Mesendoderm (in vitro differentiated cells): Measurements from ENCODE around the gene CASP9.
A peak's percentile ranks its signal among the peaks of the same experiment; 100 is the strongest.

ENCODE experiments used
- DNase-seq: peaks from one replicate; pipeline ENCODE4 v3.0.0; 2013
- H2AK5ac ChIP-seq: 2 replicates; pipeline ENCODE4 v1.6.1; 2013; ENCODE audit warnings: low read length, inconsistent platforms
- H2BK120ac ChIP-seq: 2 replicates; pipeline ENCODE4 v1.6.1; 2013; ENCODE audit warnings: low read depth, mild to moderate bottlenecking, low read length, moderate library complexity, mixed read lengths
- H2BK15ac ChIP-seq: replicated peaks from 2 replicates; pipeline ENCODE4 v1.6.1; 2013; ENCODE audit warnings: low read depth, mild to moderate bottlenecking, moderate library complexity
- H2BK5ac ChIP-seq: 2 replicates; pipeline ENCODE4 v1.6.1; 2013; ENCODE audit warnings: low read length, inconsistent platforms
- H3K18ac ChIP-seq: 2 replicates; pipeline ENCODE4 v1.6.1; 2013; ENCODE audit warnings: mild to moderate bottlenecking, low read length, mixed read lengths
- H3K23ac ChIP-seq: one replicate; pipeline ENCODE4 v1.6.1; 2013; ENCODE audit warnings: low read length
- H3K27ac ChIP-seq: 2 replicates; pipeline ENCODE4 v1.5.1; 2013; ENCODE audit warnings: low read depth, mild to moderate bottlenecking, inconsistent platforms, low read length, moderate library complexity
- H3K27me3 ChIP-seq: 2 replicates; pipeline ENCODE4 v1.6.1; 2013; ENCODE audit warnings: low read length, control low read depth, mild to moderate bottlenecking, inconsistent platforms; ENCODE audit not compliant: insufficient read depth, poor library complexity
- H3K36me3 ChIP-seq: 2 replicates; pipeline ENCODE4 v1.6.1; 2013; ENCODE audit warnings: low read length, inconsistent platforms; ENCODE audit not compliant: control insufficient read depth, insufficient read depth
- H3K4ac ChIP-seq: one replicate; pipeline ENCODE4 v1.6.1; 2013; ENCODE audit warnings: low read depth, mild to moderate bottlenecking, low read length, moderate library complexity
- H3K4me1 ChIP-seq: 2 replicates; pipeline ENCODE4 v1.6.1; 2013; ENCODE audit warnings: low read depth, low read length, inconsistent platforms; ENCODE audit not compliant: control insufficient read depth
- H3K4me2 ChIP-seq: 2 replicates; pipeline ENCODE4 v1.6.1; 2013; ENCODE audit warnings: low read length
- H3K4me3 ChIP-seq: 2 replicates; pipeline ENCODE4 v1.5.1; 2013; ENCODE audit warnings: mild to moderate bottlenecking, low read length
- H3K56ac ChIP-seq: one replicate; pipeline ENCODE4 v1.6.1; 2013; ENCODE audit warnings: low read length
- H3K79me1 ChIP-seq: 2 replicates; pipeline ENCODE4 v1.6.1; 2013; ENCODE audit warnings: low read length, inconsistent platforms
- H3K79me2 ChIP-seq: 2 replicates; pipeline ENCODE4 v1.6.1; 2013; ENCODE audit warnings: mild to moderate bottlenecking, low read length; ENCODE audit not compliant: control insufficient read depth, insufficient read depth
- H3K9ac ChIP-seq: 2 replicates; pipeline ENCODE4 v1.6.1; 2013; ENCODE audit warnings: low read length, inconsistent platforms
- H4K5ac ChIP-seq: one replicate; pipeline ENCODE4 v1.6.1; 2013; ENCODE audit warnings: low read length
- H4K8ac ChIP-seq: one replicate; pipeline ENCODE4 v1.6.1; 2013; ENCODE audit warnings: low read depth, mild to moderate bottlenecking, control low read depth, low read length, moderate library complexity
- WGBS: extraction: QIAGEN DNeasy Blood & Tissue Kit; methylation state at CpG from one replicate; pipeline ENCODE4 v1.1.7; 2013; ENCODE audit warnings: low lambda C conversion rate, missing lambda C conversion rate; ENCODE audit not compliant: insufficient coverage; ENCODE audit errors: extremely low coverage; 5-methylcytosine and 5-hydroxymethylcytosine counted together

Gene CASP9

DNA sequence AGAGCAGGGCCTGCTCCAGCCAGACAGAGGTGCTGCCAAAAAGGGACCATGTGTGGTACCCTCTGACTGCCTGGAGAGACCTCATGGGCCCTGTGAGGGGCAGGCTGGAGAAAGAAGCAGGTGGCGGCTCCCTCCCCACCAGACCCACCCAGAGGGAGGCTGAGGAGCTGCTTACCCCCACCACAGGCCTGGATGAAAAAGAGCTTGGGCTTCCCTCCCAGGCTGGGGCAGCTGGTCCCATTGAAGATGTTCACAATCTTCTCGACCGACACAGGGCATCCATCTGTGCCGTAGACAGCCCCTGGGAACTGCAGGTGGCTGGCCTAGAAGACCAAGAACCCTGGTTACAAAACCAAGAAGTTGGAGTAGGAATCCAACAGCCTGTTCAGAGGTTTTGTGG lies 19.6 kb downstream of the CASP9 start:
- Histone ChIP-seq H3K4ac (no peak overlapping the region), H2BK15ac (no peak overlapping the region), H3K4me1 (peaks cover 4% of the 10 kb centered on the region), H4K8ac (no peak overlapping the region), H3K27ac (no peak overlapping the region), H3K27me3 (no peaks in the 10 kb centered on the region), H3K79me1 (no peaks in the 10 kb centered on the region), H3K23ac (no peak overlapping the region), H2BK5ac (no peak overlapping the region), H3K9ac (no peak overlapping the region), H3K36me3 (no peaks in the 10 kb centered on the region), H3K4me3 (no peak overlapping the region), H4K5ac (no peak overlapping the region), H3K56ac (no peak overlapping the region), H3K18ac (no peak overlapping the region), H2AK5ac (no peak overlapping the region), H3K4me2 (no peak overlapping the region), H3K79me2 (no peaks in the 10 kb centered on the region), H2BK120ac (no peak overlapping the region)
- no CpG with 5 or more reads among the region's 4 CpGs for WGBS
- DNase-seq: no peak

DNA sequence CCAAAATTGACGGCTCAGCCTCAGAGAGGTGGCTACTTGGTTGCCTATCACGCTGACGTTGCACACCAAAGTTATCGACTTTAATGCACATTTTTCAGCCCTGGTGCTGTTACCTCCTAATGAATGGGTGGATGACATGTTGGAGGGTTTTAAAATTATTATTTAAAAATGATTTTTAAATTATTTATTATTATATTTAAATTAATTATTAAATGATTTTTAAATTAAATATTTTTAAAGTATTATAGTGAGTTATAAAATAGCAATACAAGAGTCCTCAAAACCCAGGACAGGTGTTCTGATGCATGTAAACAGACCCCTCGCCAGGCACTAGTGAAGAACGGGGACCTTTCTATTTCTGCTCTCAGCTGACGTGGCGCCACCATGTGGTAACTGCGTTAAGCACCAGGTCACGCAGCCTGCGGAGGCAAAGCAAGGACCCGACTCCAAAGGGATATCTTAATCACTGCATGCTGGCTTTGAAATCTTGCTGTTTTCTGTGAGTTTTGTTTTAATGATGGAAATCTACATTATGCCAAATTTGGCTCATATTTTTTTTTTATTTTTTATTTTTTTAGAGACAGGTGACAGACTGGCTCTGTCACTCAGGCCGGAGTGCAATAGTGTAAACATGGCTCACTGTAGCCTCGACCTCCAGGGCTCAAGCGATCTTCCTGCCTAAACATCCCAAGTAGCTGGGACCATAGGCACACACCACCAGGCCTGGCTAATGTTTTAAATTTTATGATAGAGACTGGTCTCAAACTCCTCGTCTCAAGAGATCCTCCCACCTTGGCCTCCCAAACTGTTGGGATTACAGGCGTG lies 22.6 kb downstream of the CASP9 start:
- Histone ChIP-seq H4K5ac (no peak overlapping the region), H3K4ac (no peak overlapping the region), H3K18ac (no peak overlapping the region), H3K27me3 (no peaks in the 10 kb centered on the region), H4K8ac (no peak overlapping the region), H3K9ac (no peak overlapping the region), H3K79me2 (no peaks in the 10 kb centered on the region), H3K56ac (no peak overlapping the region), H2BK120ac (no peak overlapping the region), H3K79me1 (no peaks in the 10 kb centered on the region), H3K4me3 (no peak overlapping the region), H3K4me2 (no peak overlapping the region), H2BK15ac (no peak overlapping the region), H3K4me1 (no peaks in the 10 kb centered on the region), H3K36me3 (no peaks in the 10 kb centered on the region), H3K23ac (no peak overlapping the region), H2AK5ac (no peak overlapping the region), H2BK5ac (no peak overlapping the region), H3K27ac (no peak overlapping the region)
- DNase-seq: peak; percentile 73
- WGBS: no CpG with 5 or more reads among the region's 17 CpGs

DNA sequence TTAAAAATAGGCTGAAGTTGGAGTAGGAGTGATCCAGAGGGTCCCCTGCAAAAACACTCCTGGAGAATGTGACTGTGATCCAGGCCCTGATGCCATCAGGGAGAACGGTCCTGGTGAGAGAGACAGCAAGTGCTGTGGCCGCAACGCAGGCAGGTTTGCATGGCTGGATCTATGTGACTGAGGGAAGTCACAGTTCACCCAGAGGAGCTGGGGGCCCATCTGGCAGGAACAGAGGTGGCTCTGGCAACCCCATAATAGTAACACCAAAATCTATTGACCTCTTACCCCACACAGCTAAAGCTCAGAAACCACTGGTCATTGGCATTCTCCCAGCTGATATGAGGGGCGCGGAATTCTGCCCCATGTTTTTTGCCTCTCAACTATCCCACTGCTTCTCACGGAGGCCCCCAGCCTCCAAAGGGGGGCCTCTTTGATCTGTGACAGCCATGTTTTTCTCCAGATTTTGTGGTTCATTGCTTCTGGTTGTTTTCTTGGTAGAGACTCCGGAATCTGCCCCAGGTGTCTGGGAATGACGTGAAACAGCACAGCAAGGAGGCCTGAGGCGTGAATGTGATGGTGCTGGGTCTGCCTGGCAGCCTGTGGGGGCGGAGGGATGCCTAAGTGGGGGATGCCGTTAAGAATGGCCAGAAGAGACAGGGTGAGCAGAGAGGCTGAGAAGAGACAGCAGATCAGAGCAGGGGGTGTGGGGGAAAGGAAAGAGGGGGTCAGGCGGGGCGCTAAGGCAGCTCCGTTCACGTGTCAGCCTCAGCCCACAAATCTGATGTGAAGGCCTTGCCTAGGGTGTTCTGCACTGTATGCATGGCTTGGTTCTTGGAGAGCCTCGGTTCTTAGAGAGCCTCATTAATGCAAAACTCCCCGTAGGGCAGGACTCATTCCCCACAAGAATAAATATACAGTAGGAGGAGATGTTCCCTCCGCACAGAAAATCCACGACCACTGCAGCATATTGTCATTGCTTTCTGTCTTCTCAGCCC lies 23.5 kb downstream of the CASP9 start:
- H3K4ac ChIP-seq: no peak overlapping the region
- no peak for DNase-seq
- H3K4me1 ChIP-seq: peaks cover 3% of the 10 kb centered on the region
- no peak overlapping the region for H3K18ac ChIP-seq
- no peak overlapping the region for H3K23ac ChIP-seq
- H2BK5ac ChIP-seq: no peak overlapping the region
- no peak overlapping the region for H2BK15ac ChIP-seq
- no peaks in the 10 kb centered on the region for H3K79me2 ChIP-seq
- no peaks in the 10 kb centered on the region for H3K36me3 ChIP-seq
- no peak overlapping the region for H4K5ac ChIP-seq
- H3K27me3 ChIP-seq: no peaks in the 10 kb centered on the region
- no peak overlapping the region for H2AK5ac ChIP-seq
- H3K27ac ChIP-seq: no peak overlapping the region
- H3K9ac ChIP-seq: no peak overlapping the region
- no peak overlapping the region for H3K4me2 ChIP-seq
- no CpG with 5 or more reads among the region's 19 CpGs for WGBS
- H3K79me1 ChIP-seq: no peaks in the 10 kb centered on the region
- H2BK120ac ChIP-seq: no peak overlapping the region
- H3K56ac ChIP-seq: no peak overlapping the region
- H4K8ac ChIP-seq: no peak overlapping the region
- H3K4me3 ChIP-seq: no peak overlapping the region

- Histone ChIP-seq H4K5ac (no peak overlapping the region), H2AK5ac (no peak overlapping the region), H3K79me2 (no peaks in the 10 kb centered on the region), H3K4me3 (no peak overlapping the region), H2BK15ac (no peak overlapping the region), H3K27me3 (no peaks in the 10 kb centered on the region), H3K4ac (no peak overlapping the region), H3K4me2 (no peak overlapping the region), H2BK5ac (no peak overlapping the region), H3K4me1 (peaks cover 3% of the 10 kb centered on the region), H3K79me1 (no peaks in the 10 kb centered on the region), H3K18ac (no peak overlapping the region), H3K36me3 (peaks cover 2% of the 10 kb centered on the region), H3K23ac (no peak overlapping the region), H4K8ac (no peak overlapping the region), H2BK120ac (no peak overlapping the region), H3K56ac (no peak overlapping the region), H3K27ac (no peak overlapping the region), H3K9ac (no peak overlapping the region)
- no CpG with 5 or more reads among the region's 9 CpGs for WGBS
- DNase-seq: no peak
Measured at GRCh38 chr1:15493869-15494390, 30.1 kb downstream of the CASP9 start.

GRCh38 chr1:15492596-15492995 lies 31.4 kb downstream of the CASP9 start:
- Histone ChIP-seq H3K4me3 (no peak overlapping the region), H3K27me3 (no peaks in the 10 kb centered on the region), H3K9ac (no peak overlapping the region), H3K79me1 (no peaks in the 10 kb centered on the region), H4K8ac (no peak overlapping the region), H2BK15ac (no peak overlapping the region), H3K27ac (no peak overlapping the region), H3K4me2 (no peak overlapping the region), H3K23ac (no peak overlapping the region), H3K4ac (no peak overlapping the region), H3K4me1 (peaks cover 3% of the 10 kb centered on the region), H2AK5ac (no peak overlapping the region), H3K36me3 (peaks cover 2% of the 10 kb centered on the region), H3K56ac (no peak overlapping the region), H4K5ac (no peak overlapping the region), H2BK5ac (no peak overlapping the region), H3K79me2 (no peaks in the 10 kb centered on the region), H3K18ac (no peak overlapping the region), H2BK120ac (no peak overlapping the region)
- no CpG with 5 or more reads among the region's 5 CpGs for WGBS
- DNase-seq: no peak
